ENCODE data around the gene MEF2D.
A peak's percentile ranks its signal among the peaks of the same experiment; 100 is the strongest.

The MEF2D gene

DNA sequence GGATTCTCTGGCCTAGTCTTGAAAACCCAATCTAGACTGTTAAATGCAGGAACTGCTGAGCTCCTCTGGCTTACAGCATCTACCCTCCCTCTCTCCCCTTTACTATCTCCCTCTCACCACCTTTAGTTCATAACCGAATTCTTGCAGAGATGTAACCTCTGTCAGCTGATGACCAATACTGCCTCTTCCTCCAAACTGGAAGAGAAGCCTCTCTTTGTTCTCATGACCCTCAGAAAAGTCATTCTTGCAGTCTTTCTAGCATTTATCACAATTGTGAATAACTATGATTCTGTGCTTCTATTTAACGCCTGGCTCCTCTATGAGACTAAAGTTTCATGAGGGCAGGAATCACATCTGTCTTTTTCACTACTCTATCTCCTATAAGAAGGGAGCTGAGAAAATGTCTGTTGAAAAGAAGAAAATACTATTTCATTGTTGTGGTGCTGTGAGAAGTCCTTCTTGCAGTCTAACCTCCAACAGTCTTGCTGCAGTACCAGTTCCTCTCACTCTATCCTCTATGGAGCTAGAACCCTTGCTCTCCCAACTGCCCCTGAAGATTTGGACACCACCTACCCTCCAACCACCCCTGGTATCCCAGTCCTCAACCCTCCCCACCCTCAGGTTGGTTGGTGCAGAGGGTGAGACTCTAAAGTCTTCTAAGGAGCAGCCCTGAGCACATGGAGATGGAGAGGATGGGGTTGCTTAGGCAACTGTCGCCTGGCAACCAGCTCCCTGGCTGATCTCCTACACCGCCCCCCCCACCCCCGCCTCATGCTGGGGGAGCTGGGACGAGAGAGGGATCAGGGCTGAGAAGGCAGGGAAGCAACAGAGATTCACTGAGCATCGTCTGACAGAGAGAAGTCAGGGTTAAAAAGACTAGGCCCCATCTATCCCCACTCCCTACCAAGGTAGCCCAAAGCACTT lies 13.9 kb downstream of the MEF2D start:
- DNase-seq = no peak

DNA sequence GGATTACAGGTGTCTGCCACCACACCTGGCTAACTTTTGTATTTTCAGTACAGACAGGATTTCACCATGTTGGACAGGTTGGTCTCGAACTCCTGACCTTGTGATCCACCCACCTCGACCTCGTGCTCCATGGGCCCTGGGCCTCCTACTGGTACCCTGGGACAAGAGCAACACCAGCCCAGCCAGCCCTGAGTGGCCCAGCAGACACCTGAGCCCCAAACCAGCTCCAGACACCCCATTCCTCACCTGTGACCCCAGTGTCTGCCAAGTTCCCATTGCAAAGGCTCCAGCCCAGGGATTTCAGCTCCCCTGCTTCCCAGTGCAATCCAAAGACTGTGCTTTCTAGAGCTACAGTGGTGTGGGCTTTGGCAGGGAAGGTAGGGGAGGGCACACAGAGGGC lies 14.6 kb downstream of the MEF2D start:
- no peak for DNase-seq

DNA sequence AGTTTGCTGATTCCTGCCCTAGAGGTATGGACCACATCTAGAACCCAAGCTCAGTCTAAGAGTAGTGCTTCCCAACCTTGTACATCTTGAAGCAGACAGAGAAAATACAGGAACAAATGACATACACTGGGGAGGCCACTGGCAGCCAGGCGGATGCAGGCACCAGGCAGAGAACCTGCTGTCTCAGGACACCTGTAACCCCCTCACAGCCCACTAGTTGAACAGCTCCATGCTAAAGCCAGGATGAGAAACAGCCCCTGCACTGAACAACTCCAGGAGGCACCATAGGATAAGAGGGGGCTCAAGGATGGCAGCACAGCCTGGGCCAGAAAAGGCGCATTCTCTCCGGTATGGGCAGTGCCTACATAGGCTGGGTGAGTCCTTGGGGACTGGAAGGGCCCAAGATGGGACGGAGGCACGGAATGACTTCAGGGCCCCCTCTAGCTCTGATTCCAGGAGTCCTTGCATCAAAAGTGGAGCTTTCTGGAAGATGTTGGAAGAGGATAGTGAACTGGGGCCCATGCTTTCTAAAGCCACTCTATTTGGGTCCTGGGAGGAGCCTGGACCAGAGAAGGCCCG lies 16.0 kb downstream of the MEF2D start:
- DNase-seq = no peak

DNA sequence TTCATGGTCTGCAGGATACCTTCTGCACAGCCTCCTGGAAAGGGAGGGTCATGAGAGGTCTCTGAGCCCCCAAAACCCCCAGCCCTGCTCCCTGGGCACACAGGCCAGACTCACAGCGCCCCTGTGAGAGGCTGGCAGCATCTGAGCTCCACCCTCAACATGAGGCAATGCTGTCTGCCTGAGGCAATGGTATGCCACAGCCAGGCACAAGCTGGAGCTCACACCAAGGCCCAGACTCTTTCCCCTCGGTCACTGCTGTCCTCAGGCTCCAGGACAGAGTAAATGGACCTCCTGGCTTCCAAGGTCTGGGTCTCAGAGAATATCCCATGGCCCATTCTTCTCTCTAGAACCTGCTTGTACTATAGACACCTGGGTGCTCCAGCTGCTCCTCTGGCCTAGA lies 17.2 kb downstream of the MEF2D start:
- DNase-seq = no peak

DNA sequence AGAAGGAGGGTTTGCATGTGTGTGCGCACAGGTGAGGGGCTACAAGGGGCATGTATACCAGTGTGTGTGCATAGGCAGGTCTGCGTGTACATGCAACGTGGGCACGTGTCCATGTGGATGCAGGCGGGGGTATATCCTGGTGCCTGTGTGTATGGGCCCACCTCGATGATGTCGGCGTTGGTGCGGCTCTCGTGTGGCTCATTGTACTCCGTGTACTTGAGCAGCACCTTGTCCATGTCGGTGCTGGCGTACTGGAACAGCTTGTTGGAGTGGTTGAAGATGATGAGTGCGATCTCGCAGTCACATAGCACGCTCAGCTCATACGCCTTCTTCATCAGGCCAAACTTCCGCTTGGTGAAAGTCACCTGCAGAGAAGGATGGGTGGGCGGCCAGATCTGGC lies 18.3 kb downstream of the MEF2D start:
- no peak for DNase-seq

DNA sequence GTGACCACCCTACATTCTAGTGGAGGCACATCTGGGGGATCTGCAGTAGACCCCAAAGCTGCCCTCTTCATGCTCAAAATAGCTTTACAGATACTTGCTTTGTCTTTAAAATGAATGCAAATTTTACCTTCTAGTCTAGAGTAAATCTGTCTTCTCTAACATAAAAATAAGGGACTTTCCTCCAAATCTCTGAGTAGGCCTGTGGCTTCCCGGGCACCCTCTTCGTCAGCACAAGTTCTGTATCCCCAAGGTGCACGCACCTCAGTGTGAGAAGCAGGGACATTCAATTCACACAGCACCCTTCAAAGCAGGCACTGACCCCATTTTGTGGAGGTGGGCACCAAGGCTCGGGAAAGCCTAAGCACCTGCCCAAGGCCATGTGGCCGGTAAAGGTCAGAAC lies 19.0 kb downstream of the MEF2D start:
- no peak for DNase-seq

DNA sequence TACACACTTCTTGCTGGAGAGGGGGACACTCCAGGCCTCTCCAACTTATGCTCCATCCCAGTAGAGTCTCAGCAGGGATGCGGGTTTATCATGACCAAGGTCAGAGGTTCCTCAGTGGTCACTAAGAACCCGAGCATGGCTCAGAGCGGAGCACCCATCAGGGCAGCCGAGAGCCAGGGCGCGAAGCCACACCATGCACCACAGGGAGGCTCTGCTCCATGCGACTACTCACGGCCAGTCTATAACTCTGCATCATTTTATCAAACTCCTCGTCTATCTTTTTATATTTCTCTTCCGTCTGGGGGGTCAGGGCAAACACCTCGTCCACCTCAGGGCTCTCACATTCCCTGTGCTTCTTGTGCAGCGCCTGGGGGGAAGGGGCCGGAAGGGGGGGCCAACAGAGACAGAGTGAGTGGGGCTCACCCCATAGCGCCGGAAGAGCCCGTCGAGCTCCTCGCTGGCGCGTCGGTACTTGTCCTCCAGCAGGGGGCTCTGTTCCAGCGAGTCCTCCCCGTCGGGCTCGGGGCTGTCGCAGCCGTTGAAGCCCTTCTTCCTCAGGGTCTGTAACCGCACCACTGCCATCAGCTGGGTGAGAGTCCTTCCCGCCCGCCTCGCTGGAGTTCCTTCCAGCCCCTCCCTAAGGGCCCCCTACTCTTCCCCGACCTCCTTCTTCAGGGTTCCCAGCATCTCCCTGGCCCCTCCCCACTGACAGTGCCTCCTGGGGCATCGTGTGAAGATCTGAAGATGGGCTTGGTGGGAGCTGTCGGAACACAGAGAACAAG lies 20.0 kb downstream of the MEF2D start:
- peak; percentile 75 for DNase-seq

DNA sequence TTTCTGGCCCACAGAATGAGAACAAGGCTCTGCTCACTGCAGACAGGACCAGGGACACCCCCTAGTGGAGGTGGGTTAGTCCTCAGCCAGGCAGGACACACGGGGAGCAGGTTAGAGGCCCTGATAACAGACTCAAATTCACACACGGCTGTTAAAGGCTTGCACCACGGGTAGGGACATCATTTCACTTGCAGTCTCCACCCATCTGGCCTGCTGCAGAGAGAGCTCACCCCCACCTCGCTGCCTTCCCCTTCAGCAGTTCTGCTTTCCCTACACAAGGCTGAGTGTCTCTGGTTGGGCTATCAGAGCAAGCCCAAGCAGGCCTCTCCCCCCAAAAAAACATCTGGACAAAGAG lies 20.6 kb downstream of the MEF2D start:
- peak; percentile 63 for DNase-seq

DNA sequence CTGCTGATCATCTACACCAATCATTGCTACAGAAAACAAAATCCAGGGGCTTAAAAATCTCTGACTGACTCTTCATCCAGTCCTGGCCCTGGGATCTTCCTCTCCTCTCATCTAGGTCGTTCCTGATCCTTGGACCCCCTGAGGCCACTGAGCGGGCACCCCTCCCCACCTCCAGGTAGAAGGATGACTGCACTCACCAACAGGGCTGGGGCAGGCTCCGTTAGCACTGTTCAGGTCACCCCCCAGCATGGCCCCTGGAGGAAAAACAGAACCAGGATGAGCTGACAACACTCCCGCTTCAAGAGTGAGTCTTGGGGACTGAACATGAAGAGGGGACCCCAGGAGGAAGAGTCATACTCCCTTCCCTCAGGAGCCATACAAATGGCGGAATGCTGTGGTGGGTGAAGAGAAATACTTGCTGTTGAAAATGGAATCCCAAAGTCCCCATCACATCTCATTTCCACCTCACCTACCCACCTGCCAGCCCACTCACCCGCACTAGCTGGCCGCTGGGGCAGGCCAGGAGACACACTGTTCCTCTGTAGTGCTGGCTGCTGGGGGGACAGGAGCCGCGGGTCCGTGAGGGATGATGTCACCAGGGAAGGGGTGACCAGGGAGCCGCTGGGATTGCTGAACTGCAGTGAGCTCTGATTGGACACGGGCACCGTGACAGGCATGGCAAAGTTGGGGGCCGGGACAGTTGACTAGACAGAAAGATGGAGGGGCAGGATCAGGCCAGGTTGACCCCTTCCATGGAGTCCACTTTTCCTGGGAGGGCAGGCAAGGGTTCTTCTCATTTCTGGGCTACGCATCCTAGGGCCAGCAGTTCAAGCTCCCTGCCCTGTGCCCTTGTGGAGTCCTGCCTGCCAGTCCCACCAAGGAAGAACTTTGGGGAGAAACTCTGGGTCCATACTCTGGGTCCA lies 21.2 kb downstream of the MEF2D start:
- DNase-seq = no peak

DNA sequence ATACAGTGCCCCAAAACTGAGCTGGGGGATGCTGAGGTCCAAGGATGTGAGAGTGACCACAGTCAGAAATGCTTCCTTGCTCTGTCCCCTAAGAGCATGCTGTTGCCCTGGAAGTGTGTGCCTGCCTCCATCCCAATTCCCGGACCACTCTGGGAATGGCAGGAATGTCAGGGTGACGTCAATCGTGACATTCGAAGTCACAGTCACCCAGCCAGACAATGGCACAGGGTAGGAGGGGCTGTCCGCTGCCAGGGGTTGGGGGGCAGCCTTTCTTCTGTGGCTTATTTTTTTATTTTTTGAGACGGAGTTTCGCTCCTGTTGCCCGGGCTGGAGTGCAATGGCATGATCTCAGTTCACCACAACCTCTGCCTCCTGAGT lies 22.3 kb downstream of the MEF2D start:
- DNase-seq = no peak

DNA sequence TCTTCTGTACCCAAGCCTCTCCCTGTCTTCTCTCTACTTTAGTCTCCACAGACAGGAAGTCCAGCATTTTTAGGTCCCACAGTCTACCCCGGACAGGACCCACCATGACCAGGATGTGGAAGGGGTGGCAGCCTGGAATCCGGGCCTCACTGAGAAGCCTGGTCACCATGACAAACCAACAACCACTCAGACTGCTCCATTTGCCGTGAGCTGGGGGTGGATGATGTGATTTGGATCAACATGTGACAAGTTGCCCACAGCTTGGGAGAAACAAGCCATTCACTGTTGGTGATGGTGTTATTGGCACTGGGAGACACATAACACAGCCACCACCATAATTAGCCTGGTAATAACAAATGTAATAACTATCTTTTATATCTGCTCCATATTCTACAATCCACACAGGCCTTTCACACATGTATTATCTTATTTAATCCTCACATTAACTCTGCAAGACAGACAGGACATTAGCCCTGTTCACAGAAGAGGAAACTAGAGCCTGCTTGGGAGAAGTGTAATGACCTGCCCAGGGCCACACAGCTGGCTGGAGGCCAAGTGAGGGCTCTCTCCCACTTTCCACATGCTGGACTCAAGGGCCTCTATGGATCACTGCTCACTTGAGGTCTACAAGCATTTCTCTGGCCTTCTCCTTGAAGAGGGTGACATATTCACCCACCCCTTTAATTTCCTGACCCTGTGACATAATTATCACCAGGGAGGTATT lies 22.9 kb downstream of the MEF2D start:
- DNase-seq = no peak

DNA sequence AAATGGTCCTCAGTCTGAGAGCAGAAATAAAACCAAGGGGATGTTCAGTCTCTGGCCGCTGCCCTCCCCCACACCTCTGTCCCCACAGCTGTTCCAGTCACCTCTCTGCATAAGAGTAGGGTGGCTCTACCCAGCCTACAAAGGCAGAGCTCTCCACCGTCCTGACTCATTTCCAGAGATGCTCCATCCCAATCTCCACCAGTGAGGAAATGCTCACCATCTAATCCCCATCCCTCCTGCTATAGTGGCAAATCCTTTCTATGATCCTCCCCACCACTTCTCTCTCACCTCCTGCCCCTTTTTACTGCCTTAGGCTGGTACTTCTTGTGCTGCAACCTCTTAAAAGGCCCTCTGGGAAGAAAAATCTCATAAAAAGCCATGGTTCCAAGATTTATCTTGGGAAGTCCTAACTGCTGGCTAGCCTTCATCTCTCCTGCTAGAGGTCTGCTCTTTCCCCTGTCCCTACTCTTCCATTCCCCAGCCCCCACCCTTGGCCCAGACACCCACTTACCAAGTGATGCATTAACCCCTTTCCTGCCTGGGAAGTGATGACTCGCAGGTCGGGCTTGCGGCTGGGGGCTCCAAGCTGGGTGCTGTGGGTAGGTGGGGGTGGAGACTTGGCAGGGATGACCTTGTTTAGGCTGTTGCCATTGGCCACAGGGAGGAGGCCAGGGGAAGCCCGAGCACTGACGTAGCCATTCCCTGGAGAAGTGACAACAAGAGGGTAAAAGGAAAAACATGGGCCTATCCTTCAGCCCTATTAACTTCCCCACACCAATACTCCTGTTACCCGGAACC lies 23.9 kb downstream of the MEF2D start:
- no peak for DNase-seq

DNA sequence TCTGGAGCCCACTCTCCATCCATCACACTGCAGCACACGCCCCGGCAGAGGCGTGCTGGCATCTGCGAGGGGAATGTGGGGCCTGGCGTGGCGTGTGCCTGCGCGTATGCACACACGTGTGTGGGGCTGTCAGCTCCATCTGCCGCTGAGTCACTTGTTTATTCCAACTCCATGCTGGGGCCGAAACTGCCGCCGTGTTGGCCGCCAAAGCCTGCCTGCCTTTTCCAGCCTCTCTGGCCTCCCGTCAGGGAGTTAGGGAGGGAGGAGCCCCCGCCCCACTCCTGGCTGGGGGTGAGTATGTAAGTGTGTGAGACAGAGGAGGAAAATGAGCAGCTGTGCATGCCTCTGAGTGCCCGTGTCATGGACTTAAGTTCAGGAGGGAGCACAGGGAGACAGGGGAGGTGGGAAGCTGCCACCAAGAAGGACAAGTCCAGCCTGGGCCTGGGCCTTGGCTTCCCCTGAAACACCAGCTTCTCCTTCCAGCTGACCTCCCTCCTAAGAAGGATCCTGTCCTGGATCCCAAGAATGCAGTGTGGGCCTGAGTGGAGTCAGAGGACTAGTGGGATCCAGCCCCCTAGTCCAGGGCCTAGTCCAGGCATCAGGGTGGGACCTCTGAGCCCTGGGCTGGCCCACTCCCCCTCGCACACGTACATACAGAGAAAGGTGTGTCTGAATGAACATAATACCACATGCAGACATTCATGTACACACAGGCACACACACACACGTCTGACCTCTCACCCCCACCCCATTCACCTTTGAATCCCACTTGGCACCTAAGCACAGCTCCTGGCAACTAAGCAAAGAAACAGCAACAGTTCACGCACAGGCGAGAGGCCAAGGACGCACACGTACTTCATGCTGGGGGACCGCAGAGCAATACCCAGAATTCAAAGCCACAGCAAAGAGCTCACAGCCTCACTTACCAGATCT lies 24.7 kb downstream of the MEF2D start:
- DNase-seq = no peak

DNA sequence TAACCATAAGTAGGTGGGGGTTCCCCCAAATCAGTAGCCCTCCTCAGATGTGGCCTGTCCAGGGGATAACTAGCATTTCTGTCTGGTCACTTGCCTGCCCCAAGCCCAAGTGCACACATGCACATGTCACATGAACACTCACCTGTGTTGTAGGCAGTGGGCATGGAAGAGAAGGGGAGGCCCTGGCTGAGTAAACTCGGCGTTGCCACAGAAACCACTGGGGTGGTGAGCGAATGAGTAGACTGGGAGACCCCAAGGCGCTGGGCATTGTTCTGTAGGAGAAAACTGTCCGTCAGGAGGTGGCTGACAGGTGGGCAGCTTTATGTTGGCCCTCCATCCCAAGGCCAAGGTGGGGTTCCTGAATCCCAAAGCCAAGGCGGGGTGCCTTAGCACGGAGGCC lies 25.6 kb downstream of the MEF2D start:
- no peak for DNase-seq

DNA sequence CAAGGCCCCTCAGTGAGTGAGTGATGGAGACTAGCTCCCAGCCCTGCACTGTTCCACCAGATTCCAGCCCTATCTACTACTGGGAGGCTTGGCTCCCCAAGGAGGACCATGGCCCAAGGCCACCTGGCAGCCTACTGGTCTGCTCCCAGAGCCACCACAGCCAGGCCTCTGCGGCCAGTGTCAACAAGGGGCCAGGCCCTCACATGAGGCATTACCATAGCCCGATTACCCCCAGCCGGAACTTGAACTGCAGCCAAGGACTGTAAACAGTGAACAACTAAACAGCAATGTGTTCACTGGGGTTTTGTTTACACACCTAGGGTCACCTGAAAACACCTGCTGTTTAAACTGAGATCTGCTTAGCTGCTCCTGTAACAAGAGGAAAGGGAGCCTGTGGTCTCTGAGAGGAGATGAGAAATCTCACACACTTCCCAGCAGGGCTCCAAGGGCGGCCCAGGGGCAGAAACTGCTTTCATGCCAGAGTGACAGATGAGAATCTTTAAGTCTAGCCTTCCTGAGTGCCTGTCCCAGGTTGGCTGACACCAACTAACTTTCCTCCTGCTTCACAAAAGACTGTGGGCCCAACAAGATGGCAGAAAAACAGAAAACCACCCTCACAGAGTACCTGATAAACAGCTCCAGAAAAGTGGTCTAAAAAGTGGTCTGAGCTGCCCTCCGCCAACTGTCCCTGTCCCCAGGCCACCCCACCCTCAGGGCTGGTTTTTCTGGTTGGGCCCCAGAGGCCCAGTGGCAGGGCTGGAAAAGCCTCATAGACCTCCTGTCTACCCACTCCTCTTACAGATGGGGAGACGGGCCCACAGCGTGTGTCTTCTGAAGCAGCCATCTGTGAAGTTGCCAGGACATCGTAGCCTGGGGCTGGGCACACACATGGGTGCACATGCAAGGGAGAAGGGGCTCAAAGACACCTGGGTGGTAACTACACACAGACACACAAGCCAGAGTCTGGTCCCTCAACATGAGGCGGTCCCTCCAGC lies 28.8 kb downstream of the MEF2D start:
- no peak for DNase-seq

DNA sequence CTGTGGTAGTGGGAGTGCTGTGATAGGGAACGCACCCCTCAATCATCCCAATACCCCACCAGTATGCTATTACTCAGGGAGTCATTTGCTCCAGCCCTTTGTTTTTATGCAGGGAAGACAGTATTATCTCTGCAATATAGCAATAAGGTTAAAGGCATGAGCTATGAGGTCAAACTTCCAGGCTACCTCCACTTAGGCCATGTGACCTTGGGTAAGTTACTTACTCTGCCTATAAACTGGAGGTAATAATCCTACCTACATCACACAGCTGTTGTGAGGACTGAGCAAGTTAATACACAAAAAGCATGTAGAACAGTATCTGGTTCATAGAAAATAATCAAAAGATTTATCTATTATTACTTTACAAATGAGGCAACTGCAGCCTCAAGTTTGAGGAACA lies 30.1 kb downstream of the MEF2D start:
- no peak for DNase-seq

DNA sequence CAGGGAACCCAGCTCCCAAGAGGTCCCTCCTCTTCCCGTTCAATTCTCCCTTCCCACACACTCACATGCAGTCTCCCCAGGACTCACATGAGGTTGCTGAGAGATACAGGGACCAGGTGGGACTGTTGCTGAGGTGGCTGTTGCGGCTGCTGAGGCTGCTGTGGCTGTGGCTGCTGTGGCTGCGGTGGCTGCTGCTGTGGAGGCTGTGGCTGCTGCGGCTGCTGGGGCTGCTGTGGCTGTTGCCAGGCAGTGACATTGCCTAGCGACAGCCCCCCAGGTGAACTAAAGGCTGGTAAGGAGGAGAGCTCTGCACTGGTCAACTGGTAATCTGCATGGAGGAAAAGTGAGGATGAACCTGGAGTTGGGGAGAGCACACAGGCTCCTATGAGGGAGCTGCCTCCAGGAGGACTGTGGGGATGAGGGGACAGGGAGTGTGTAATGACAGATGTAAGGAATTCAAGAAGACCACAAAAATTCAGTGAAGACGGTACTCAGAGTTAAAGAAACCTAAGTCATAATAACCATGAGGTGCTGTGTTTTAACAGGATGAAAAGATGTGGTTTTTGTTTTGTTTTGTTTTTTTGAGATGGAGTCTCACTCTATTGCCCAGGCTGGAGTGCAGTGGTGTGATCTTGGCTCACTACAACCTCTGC lies 31.8 kb downstream of the MEF2D start:
- DNase-seq = no peak

DNA sequence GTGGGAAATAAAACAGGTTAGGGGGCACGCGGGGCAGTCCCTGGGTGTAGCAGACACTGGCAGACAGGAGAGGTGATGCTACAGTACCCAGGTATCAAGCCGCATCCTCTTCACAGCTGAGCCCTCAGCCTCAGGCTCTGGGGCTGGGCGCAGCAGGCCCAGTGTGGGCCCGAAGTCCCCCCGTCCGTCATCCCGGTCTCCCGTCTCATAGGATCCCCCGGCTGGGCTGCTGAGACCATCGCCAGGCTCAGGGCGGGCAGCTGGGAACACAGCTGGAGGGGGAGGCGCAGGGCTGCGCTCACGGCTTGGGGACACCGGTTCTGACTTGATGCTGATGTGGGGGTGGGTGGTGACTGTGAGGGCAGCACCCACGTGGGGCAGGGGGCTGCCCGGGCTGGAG lies 32.7 kb downstream of the MEF2D start:
- DNase-seq = no peak
